Myocyte (in vitro differentiated cells): ENCODE data around the gene ULK4. TPM values are rescaled to one million over a fixed set of nuclear protein-coding genes. Genes with fewer than 3 reads are reported as not detected.
"Not testable (repeated sequence)": the region's sequence is repeated elsewhere in the genome, so short reads cannot be mapped to it uniquely, and the experiment has no call there.

Source experiments
- DNase-seq: peaks from one replicate; pipeline ENCODE4 v3.0.0-alpha.2; 2012; ENCODE audit warnings: low read depth
- polyA plus RNA-seq: library from polyadenylated mRNA; unstranded; fragments of >200 nt; gene quantifications from one replicate; pipeline ENCODE4 v1.2.1, GENCODE V29; 2012; ENCODE audit warnings: missing spikeins
- total RNA-seq: library from RNA; depleted of rRNA; stranded (reverse); fragments of >200 nt; gene quantifications from 2 replicates; pipeline ENCODE4 v1.2.3, GENCODE V29; 2014

Gene ULK4
- total RNA-seq, result 2.0 and 2.1 TPM in 2 replicates
- 4.9 TPM for polyA plus RNA-seq

GRCh38 chr3:41961751-41962679, at the start of gene ULK4:
Gene ULK4, minus strand, starts transcription at chr3:41962103. Its CDS starts 7,344 bp downstream, at chr3:41954759.
- peak; percentile 100 for DNase-seq

DNA sequence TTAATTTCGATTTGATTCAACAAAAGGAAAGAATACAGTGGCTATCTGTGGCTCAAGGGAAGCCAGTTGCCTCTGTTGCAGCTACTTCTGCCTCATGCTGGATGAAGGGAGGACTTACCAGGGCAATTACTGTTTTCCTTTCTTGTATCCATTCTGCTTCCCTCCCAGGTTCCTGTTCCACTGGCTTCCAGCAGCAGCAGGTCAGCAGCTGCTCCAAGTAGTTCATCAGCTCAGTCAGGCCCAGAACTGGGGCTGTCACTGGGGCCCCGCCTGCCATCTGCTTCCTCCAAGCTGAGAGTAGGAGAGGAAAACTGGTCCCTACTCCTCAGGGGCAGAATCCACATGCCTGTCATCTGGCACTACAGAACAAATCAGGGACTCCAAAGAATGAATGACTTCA, 48.6 kb upstream of the ULK4 start:
- peak; percentile 71 for DNase-seq

DNA sequence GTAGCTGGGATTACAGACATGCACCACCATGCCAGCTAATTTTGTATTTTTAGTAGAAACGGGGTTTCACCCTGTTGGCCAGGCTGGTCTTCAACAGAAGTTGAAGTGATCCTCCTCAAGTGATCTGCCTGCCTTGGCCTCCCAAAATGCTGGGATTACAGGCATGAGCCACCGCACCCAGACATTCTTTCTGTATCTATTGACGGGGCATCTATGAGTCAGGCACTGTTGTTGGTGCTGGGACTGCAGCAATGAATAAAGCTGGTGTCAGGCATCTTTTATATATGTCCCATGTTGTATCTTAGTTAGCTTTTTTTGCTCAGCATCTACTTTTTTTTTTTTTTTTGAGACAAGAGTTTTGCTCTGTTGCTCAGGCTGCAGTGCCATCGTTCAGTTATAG, 47.6 kb upstream of the ULK4 start:
- DNase-seq, result no peak

DNA sequence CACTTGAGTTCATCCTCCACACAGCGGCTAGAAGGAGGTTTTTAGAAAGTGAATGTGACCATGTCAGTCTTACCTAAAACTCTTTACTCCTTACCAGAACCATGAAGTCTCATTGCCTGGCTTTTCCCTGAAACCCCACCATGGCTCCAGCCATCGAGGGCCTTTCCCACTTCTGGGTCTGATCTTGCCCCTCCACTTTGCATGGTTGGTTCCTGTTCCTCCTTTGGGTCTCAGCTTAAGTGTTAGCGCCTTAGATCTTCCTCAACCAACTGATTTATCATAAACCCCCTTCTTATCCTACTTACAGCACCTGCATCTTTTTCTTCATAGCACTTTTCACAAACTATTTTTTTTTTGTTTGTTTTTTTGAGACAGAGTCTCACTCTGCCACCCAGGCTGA, 45.9 kb upstream of the ULK4 start:
- DNase-seq, result no peak

GRCh38 chr3:42005401-42005800, 43.5 kb upstream of the ULK4 start:
- no peak for DNase-seq

- no peak for DNase-seq
Observed at GRCh38 chr3:42002790-42003189, 40.9 kb upstream of the ULK4 start.

DNA sequence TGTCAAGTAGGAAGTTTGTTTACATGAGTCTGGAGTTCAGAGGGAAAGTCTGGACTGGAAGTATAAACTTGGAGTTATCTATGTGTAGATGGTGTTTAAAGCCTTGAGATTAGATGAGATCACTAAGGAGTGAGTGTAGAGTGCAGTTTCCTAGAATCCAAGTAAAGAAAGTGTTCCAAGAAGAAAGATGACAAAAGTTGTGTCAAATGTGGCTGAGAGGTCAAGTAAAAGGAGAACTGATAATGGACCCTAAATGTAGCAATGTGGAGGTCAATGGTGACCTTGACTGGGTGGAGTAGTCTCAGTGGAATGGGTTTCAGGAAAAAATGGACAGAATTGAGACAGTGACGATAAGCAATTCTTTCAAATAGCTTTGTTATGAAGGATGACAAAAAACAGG, 39.9 kb upstream of the ULK4 start:
- DNase-seq, result no peak

GRCh38 chr3:41999909-42000308, 38.0 kb upstream of the ULK4 start:
- DNase-seq, result no peak

- peak; percentile 81 for DNase-seq
Observed at GRCh38 chr3:41997702-41998550, 36.0 kb upstream of the ULK4 start.

DNA sequence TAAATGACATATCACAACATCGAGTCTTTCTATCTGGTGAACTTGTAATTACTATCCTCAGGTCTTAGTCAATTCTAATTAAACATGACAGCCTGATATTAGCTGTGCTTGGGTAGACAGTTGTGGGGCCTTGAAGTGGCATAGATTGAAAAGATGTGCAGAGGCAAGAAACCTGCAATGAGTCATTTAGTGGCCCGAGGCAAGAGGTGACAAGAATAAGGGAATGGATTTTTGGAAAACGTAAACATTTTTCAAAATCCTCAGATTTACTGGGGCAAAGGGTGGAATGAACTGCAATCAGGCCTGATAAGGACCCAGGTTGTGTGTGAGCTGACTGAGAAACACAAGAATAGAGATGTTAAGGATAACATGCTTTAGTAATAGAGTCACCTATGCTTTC, 29.5 kb upstream of the ULK4 start:
- DNase-seq, result no peak

DNA sequence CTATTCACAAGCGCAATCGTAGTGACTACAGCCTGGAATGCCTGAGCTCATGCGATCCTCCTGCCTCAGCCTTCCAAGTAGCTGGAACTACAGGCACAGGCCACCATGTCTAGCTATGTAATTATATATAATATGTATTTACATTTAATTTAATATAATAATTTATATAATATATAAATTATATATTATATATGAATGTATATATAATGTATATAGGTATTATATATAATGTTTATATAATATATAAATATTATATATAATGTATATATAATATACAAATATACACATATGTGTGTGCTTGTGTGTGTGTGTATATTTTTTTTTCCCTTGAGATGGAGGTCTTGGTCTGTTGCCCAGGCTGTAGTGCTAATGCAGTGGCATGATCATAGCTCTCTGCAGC, 27.6 kb upstream of the ULK4 start:
- no peak for DNase-seq

GRCh38 chr3:41987627-41988026, 25.7 kb upstream of the ULK4 start:
- DNase-seq, result no peak

- DNase-seq, result no peak
Observed at GRCh38 chr3:41986561-41986960, 24.7 kb upstream of the ULK4 start.

- no peak for DNase-seq
Observed at GRCh38 chr3:41985018-41985417, 23.1 kb upstream of the ULK4 start.

DNA sequence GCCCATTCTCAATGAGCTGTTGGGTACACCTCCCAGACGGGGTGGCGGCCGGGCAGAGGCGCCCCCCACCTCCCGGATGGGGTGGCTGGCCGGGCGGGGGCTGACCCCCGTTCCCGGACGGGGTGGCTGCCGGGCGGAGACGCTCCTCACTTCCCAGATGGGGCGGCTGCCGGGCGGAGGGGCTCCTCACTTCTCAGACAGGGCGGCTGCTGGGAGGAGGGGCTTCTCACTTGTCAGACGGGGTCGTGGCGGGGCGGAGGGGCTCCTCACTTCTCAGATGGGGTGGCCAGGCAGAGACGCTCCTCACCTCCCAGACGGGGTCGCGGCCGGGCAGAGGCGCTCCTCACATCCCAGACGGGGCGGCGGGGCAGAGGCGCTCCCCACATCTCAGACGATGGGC, 21.2 kb upstream of the ULK4 start:
- not testable (repeated sequence) for DNase-seq

DNA sequence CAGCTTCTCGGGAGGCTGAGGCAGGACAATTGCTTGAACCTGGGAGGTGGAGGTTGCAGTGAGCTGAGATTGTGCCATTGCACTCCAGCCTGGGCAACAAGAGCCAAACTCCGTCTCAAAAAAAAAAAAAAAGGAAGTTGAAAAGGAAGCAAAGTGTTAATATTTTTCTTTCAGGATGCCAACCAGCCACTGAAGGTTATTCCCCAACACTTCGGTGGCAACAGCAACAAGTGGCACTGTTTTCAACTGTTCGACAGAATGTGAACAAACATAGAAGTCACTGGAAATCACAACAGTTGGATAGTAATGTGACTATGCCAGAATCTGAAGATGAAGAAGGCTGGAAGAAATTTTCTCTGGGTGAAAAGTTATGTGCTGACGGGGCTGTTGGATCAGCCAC, 15.5 kb upstream of the ULK4 start:
- DNase-seq, result not testable (repeated sequence)

- no peak for DNase-seq
Observed at GRCh38 chr3:41975416-41976103, 13.7 kb upstream of the ULK4 start.

GRCh38 chr3:41974223-41974622, 12.3 kb upstream of the ULK4 start:
- no peak for DNase-seq

DNA sequence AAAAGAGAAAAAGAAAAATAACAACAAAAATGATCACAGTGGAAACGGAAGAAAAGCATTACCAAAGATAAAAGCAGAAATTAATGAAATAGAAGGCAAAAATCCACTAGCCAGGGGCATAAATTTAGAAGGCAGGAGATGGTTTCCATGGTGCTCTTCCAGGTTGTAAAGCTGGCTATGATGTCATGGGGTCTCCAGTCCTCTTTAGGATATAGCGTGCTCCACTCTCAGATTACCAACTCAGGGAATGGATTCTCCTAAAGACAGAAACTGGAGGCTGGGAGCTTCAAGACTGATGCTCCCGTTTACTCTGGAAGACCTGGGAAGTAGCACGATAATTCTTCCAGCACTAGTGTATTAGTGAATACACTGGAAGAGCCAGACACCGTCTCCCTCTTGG, 10.9 kb upstream of the ULK4 start:
- DNase-seq, result no peak

DNA sequence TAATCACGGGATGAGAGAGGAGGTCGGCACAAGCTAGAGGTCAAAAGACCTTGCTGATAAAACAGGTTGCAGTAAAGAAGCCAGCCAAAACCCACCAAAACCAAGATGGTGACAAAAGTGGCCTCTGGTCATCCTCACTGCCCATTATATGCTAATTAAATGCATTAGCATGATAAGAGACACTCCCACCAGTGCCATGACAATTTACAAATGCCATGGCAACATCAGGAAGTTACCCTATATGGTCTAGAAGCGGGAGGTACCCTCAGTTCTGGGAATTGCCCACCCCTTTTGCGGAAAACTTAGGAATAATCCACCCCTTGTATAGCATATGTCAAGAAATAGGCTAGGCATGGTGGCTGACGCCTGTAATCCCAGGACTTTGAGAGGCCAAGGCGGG, 4.3 kb upstream of the ULK4 start:
- DNase-seq, result no peak

- no peak for DNase-seq
Observed at GRCh38 chr3:41963823-41964222, 1.9 kb upstream of the ULK4 start.
